PC-3 (cell line): Measurements from ENCODE around the gene CES3.

ENCODE experiments used
- EZH2phosphoT487 ChIP-seq: fragments of 300-600 bp; sonication (generic); IDR thresholded peaks from 2 replicates; pipeline ENCODE4 v1.6.1; 2018; ENCODE audit warnings: mild to moderate bottlenecking, antibody characterized with exemption, low read length, borderline replicate concordance
- TF ChIP-seq, protein P1 (sequence below): fragments of 300-600 bp; sonication (generic); conservative IDR thresholded peaks from 2 replicates; pipeline ENCODE4 v1.5.1; 2017; ENCODE audit warnings: antibody characterized with exemption, low read depth, mild to moderate bottlenecking, low read length

DNA sequence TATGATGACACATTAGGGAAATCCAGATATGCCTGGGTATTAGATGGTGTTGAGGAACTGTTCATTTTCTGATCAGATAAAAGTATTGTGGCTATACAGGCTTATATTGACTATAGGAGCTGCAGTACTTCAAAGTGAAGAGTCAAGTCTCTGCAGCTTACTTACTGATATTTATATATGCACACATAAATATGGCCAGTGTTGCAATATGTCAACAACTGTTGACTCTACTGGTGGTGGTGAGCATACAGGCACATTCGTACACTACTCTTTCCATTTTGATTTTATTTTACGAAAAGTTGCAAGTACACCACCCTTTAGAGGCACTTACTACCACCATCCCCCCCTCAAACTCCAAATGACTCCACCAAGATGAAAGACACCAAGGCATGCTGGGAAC is 29.4 kb upstream of the CES3 start:
- TF ChIP-seq, protein P1, sequence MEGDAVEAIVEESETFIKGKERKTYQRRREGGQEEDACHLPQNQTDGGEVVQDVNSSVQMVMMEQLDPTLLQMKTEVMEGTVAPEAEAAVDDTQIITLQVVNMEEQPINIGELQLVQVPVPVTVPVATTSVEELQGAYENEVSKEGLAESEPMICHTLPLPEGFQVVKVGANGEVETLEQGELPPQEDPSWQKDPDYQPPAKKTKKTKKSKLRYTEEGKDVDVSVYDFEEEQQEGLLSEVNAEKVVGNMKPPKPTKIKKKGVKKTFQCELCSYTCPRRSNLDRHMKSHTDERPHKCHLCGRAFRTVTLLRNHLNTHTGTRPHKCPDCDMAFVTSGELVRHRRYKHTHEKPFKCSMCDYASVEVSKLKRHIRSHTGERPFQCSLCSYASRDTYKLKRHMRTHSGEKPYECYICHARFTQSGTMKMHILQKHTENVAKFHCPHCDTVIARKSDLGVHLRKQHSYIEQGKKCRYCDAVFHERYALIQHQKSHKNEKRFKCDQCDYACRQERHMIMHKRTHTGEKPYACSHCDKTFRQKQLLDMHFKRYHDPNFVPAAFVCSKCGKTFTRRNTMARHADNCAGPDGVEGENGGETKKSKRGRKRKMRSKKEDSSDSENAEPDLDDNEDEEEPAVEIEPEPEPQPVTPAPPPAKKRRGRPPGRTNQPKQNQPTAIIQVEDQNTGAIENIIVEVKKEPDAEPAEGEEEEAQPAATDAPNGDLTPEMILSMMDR: no peak
- no peak for TF ChIP-seq EZH2phosphoT487
